Right lobe of liver (tissue), 4 donors: ENCODE results near the gene FAM228B.
"Not testable (repeated sequence)": the region's sequence is repeated elsewhere in the genome, so short reads cannot be mapped to it uniquely, and the experiment has no call there.

ENCODE experiments used
- POLR2A ChIP-seq: fragments of 450-650 bp; IDR thresholded peaks from one replicate; pipeline ENCODE4 v1.6.1; 2017; ENCODE audit warnings: antibody characterized with exemption, mild to moderate bottlenecking
- TF ChIP-seq, protein P1 (sequence below), 4 donors: fragments of 200-600 bp in 3 of 4; fragments of 450-650 bp in 1 of 4; IDR thresholded peaks; one replicate each; pipeline versions ENCODE4 v1.5.1 to v1.8.0; 2016 to 2022; ENCODE audit warnings: antibody characterized with exemption in 4 of 4, mild to moderate bottlenecking in 2 of 4
- donor health status: DM: no; HTN: no; CAD: no.
- donor health status: DM: no; HTN: no; CAD: no.
- donor health status: DM: no; HTN: yes; CAD: no.

DNA sequence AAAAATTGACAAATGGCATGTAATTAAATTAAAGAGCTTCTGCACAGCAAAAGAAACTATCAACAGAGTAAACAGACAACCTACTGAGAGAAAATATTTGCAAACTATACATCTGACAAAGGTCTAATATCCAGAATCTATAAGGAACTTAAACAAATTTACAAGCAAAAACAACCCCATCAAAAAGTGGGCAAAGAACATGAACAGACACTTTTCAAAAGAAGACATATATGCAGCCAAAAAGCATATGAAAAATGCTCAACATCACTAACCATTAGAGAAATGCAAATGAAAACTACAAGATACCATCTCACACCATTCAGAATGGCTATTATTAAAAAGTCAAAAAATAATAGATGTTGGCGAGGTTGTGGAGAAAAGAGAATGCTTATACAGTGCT is 13.8 kb upstream of the FAM228B start:
- TF ChIP-seq, protein P1, sequence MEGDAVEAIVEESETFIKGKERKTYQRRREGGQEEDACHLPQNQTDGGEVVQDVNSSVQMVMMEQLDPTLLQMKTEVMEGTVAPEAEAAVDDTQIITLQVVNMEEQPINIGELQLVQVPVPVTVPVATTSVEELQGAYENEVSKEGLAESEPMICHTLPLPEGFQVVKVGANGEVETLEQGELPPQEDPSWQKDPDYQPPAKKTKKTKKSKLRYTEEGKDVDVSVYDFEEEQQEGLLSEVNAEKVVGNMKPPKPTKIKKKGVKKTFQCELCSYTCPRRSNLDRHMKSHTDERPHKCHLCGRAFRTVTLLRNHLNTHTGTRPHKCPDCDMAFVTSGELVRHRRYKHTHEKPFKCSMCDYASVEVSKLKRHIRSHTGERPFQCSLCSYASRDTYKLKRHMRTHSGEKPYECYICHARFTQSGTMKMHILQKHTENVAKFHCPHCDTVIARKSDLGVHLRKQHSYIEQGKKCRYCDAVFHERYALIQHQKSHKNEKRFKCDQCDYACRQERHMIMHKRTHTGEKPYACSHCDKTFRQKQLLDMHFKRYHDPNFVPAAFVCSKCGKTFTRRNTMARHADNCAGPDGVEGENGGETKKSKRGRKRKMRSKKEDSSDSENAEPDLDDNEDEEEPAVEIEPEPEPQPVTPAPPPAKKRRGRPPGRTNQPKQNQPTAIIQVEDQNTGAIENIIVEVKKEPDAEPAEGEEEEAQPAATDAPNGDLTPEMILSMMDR (IDR thresholded peaks at IDR 0.05): not testable (repeated sequence)
- not testable (repeated sequence) for TF ChIP-seq POLR2A
